GM12873 (cell line): ENCODE measurements around the gene NQO2.

Source experiments
- CTCF ChIP-seq: IDR thresholded peaks from 2 replicates; pipeline ENCODE4 v1.5.1; 2012; ENCODE audit warnings: low read depth, mild to moderate bottlenecking, moderate library complexity, low read length, control low read depth; ENCODE audit not compliant: insufficient read depth; ENCODE audit errors: missing control alignments

NQO2 gene

GRCh38 chr6:3045777-3046176, 46.1 kb downstream of the NQO2 start:
- no peak for TF ChIP-seq CTCF

DNA sequence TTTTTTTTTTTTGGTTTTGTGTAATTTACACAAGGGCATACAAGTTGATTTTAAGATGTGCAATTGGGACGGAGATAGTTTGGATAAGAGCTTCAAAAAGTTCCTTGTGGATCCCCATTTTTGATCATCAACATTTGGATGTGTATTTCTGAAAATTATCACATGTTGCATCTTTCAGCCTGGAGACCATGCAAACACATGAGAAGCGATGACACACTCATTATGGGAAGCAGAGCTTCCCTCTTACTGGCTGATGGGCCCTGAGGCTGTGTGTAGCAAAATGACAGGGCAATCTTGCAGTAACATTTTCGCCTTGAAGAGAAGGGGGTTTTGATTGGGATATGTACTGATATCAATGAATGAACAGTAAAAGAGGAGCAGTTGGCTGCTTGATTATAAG, 46.6 kb downstream of the NQO2 start:
- no peak for TF ChIP-seq CTCF

DNA sequence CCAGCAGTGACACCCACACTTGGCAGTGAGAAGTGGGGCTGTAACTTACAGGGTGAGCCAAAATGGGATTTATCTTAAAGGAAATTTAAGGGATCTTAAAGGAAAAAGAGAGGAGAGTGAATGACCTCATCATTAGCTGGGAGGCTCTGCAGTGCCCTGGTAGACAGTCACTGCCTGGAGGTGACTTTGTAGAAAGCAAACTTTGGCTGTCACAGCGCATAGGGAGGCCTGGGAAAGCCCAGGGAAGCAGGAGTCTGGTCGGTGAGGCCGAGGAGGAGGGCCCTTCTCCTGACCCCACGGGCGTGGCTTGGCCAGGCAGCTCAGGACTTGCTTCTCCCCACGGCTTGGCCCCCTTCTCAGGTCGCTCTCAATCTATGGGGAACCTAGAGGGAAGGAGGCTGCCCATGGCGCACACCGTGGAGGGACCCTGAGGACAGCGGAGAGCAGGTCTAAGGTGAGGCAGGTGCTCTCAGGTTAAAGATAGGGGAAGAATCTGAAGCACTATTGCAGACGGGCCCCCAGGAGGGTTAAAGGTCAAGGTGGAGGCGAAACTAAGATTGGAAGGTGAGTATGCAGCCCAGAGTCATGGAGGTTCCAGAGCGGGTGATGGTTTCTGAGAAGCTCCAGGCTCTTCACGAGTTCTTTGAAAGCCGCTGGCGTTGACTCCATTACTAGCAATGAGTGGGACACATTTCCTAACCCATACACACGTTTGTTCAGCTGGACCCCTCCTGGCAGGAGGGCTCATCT, 53.0 kb downstream of the NQO2 start:
- no peak for TF ChIP-seq CTCF

DNA sequence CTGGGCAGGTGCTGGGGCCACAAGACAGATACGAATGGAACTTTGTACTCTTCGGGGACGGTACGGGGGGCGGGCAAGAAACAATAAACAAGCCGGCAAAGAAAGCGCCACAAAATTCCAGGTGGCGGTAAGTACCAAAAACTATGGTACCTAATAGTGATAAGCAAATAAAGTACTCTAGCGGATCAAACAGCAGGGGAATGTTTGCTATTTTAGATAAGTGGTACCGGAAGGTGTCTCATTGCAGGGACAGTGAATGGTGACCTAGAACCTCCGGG, 53.5 kb downstream of the NQO2 start:
- no peak for TF ChIP-seq CTCF

GRCh38 chr6:3057063-3057770, 57.5 kb downstream of the NQO2 start:
- TF ChIP-seq CTCF: no peak

DNA sequence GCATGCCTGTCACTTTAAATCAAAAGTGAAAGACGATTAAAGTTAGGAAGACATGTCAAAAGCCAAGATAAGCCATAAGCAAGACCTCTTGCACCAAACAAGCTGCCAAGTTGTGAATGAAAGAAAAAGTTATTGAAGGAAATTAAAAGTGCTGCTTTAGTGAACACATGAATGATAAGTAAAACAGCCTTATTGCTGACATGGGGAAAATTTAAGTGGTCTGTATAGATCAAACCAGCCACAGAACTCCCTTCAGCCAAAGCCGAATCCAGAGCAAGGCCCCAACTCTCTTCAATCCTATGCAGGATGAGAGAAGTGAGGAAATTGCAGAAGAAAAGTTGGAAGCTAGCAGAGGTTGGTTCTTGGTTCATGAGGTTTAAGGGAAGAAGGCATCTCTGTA, 59.3 kb downstream of the NQO2 start:
- TF ChIP-seq CTCF: no peak

- no peak for TF ChIP-seq CTCF
These were observed 61.8 kb downstream of the NQO2 start for GRCh38 chr6:3061501-3061941.
